K562 (cell line): ENCODE data around the gene SP6. TPM values are rescaled to one million over a fixed set of nuclear protein-coding genes. Genes with fewer than 3 reads are reported as not detected.

Experiments
- MGA ChIP-seq: fragments of 450-650 bp; IDR thresholded peaks from 2 replicates; pipeline ENCODE4 v1.6.1; 2016; ENCODE audit warnings: mild to moderate bottlenecking, moderate library complexity
- ZNF318 ChIP-seq, 2 experiments: fragments of 450-650 bp; IDR thresholded peaks; 2 replicates each; pipeline ENCODE4 v1.6.1; 2016; ENCODE audit warnings: mild to moderate bottlenecking in 2 of 2, borderline replicate concordance in 1 of 2, low read depth in 1 of 2, moderate library complexity in 1 of 2
- ZNF354B ChIP-seq: fragments of 250-450 bp; sonication (Bioruptor Pico); IDR thresholded peaks from 2 replicates; pipeline ENCODE4 v1.4.0; 2020
- polyA plus RNA-seq, 8 experiments: library from polyadenylated mRNA; depleted of rRNA in 4 of 8; stranded (reverse) in 5 of 8; unstranded in 3 of 8; fragments of >200 nt; fragmentation: Nextera tagmentation in 2 of 8; fragmentation: Illumina TruSeq in 1 of 8; extraction: Ambion mirVana in 2 of 8; extraction: Trizol in 1 of 8; gene quantifications; 2 replicates each; pipeline versions ENCODE4 v1.2.1 to v1.2.3, GENCODE V29; 2011 to 2014; ENCODE audit warnings: inconsistent platforms in 1 of 8, missing spikeins in 1 of 8
- total RNA-seq, 7 experiments: library from RNA; depleted of rRNA in 6 of 7; stranded (reverse); fragments of >200 nt in 6 of 7; fragmentation: Illumina TruSeq in 2 of 7; extraction: Trizol in 2 of 7; gene quantifications; 2 replicates each; pipeline versions ENCODE4 v1.2.1 to v1.2.3, GENCODE V29; 2011 to 2021; ENCODE audit warnings: low replicate concordance in 1 of 7

The SP6 gene
- total and polyA plus RNA-seq, 9 of the 15 experiments (the other 6 are each of a cell fraction or from before 2014, with no cell fraction given): 0.11 to 7.9 (median 2.2) TPM

DNA sequence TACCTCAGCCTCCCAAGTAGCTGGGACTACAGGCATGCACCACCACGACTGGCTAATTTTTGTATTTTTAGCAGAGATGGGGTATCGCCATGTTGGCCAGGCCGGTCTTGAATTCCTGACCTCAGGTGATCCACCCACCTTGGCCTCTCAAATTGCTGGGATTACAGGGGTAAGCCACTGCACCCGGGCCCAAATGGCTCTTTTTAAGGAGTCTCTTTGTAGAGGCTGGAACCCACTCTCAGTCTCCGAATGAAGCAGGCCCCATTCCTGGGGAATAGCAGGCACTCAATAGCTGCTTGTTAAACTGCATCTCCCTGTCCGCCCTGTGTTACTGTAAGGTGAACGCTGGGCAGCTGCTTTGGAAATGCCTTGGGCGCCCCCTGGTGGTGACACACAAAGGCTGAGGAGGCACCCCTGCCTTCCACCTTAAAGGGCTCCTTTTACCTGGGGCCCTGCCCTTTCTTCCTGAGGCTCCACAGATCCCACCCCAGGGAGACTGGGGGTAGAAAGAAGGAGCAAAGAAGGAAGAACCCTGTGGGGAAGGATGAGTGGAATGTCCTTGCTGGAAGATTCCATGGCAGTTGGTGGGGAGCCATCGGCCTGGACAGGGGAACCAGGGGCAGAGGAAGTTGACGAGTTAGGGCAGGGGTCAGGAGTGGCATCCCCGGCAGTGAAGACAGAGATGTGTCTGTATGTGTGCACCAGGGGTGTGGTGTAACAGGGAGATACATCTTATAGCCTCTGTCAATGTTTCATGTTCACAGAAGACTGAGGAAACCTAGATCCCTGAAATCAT lies 39.0 kb upstream of the SP6 start (continued):
- no peak for TF ChIP-seq MGA
- TF ChIP-seq ZNF318 (IDR thresholded peaks at IDR 0.05; ENCODE audit: borderline replicate concordance in 1 of 2, low read depth in 1 of 2): no peak
- no peak for TF ChIP-seq ZNF354B
